Measurements from ENCODE around the gene ATXN1.

ATXN1 gene

GRCh38 chr6:16318953-16319720 lies 442.1 kb downstream of the ATXN1 start:
- H3K27me3 ChIP-seq (ENCODE audit: control insufficient read depth, insufficient read depth, low read length) = no peaks in the 10 kb centered on the region

GRCh38 chr6:16318538-16318937 lies 442.7 kb downstream of the ATXN1 start:
- Histone ChIP-seq H3K4me3 (ENCODE audit: low read length) (no peak overlapping the region), H3K9me3 (ENCODE audit: control insufficient read depth, low read length) (no peaks in the 10 kb centered on the region), H3K4me1 (ENCODE audit: control insufficient read depth, insufficient read depth, low read length) (peaks cover 19% of the 10 kb centered on the region), H3K36me3 (ENCODE audit: control insufficient read depth, insufficient read depth, low read length) (no peaks in the 10 kb centered on the region), H3K27me3 (ENCODE audit: control insufficient read depth, insufficient read depth, low read length) (no peaks in the 10 kb centered on the region), H3K9ac (ENCODE audit: low read length) (no peak overlapping the region)

More at GRCh38 chr6:16318953-16319720, 442.1 kb downstream of the ATXN1 start:
- H3K9ac ChIP-seq (ENCODE audit: low read length) = no peak overlapping the region
- no peaks in the 10 kb centered on the region for H3K36me3 ChIP-seq (ENCODE audit: control insufficient read depth, insufficient read depth, low read length)
- no peaks in the 10 kb centered on the region for H3K9me3 ChIP-seq (ENCODE audit: control insufficient read depth, low read length)
- no peak overlapping the region for H3K4me3 ChIP-seq (ENCODE audit: low read length)
- H3K4me1 ChIP-seq (ENCODE audit: control insufficient read depth, insufficient read depth, low read length) = peaks cover 19% of the 10 kb centered on the region

GRCh38 chr6:16316741-16317251 lies 444.5 kb downstream of the ATXN1 start:
- Histone ChIP-seq H3K9ac (ENCODE audit: low read length) (no peak overlapping the region), H3K36me3 (ENCODE audit: control insufficient read depth, insufficient read depth, low read length) (no peaks in the 10 kb centered on the region), H3K4me1 (ENCODE audit: control insufficient read depth, insufficient read depth, low read length) (peaks cover 19% of the 10 kb centered on the region), H3K27me3 (ENCODE audit: control insufficient read depth, insufficient read depth, low read length) (no peaks in the 10 kb centered on the region), H3K4me3 (ENCODE audit: low read length) (no peak overlapping the region), H3K9me3 (ENCODE audit: control insufficient read depth, low read length) (no peaks in the 10 kb centered on the region)

- Histone ChIP-seq H3K4me3 (ENCODE audit: low read length) (no peak overlapping the region), H3K27me3 (ENCODE audit: control insufficient read depth, insufficient read depth, low read length) (no peaks in the 10 kb centered on the region), H3K36me3 (ENCODE audit: control insufficient read depth, insufficient read depth, low read length) (no peaks in the 10 kb centered on the region)
Measured at GRCh38 chr6:16314296-16314695, 447.0 kb downstream of the ATXN1 start.

GRCh38 chr6:16313732-16314131 lies 447.5 kb downstream of the ATXN1 start:
- H3K36me3 ChIP-seq (ENCODE audit: control insufficient read depth, insufficient read depth, low read length) = no peaks in the 10 kb centered on the region
- H3K9me3 ChIP-seq (ENCODE audit: control insufficient read depth, low read length) = no peaks in the 10 kb centered on the region
- no peak overlapping the region for H3K4me3 ChIP-seq (ENCODE audit: low read length)
- no peaks in the 10 kb centered on the region for H3K27me3 ChIP-seq (ENCODE audit: control insufficient read depth, insufficient read depth, low read length)
- no peak overlapping the region for H3K9ac ChIP-seq (ENCODE audit: low read length)
- H3K4me1 ChIP-seq (ENCODE audit: control insufficient read depth, insufficient read depth, low read length) = peaks cover 7% of the 10 kb centered on the region

More at GRCh38 chr6:16314296-16314695, 447.0 kb downstream of the ATXN1 start:
- Histone ChIP-seq H3K9me3 (ENCODE audit: control insufficient read depth, low read length) (no peaks in the 10 kb centered on the region), H3K9ac (ENCODE audit: low read length) (no peak overlapping the region), H3K4me1 (ENCODE audit: control insufficient read depth, insufficient read depth, low read length) (peaks cover 7% of the 10 kb centered on the region)

GRCh38 chr6:16311763-16312162 lies 449.5 kb downstream of the ATXN1 start:
- Histone ChIP-seq H3K4me3 (ENCODE audit: low read length) (no peak overlapping the region), H3K27me3 (ENCODE audit: control insufficient read depth, insufficient read depth, low read length) (no peaks in the 10 kb centered on the region), H3K4me1 (ENCODE audit: control insufficient read depth, insufficient read depth, low read length) (no peaks in the 10 kb centered on the region), H3K9me3 (ENCODE audit: control insufficient read depth, low read length) (no peaks in the 10 kb centered on the region), H3K9ac (ENCODE audit: low read length) (no peak overlapping the region), H3K36me3 (ENCODE audit: control insufficient read depth, insufficient read depth, low read length) (no peaks in the 10 kb centered on the region)

- Histone ChIP-seq H3K9ac (ENCODE audit: low read length) (no peak overlapping the region), H3K9me3 (ENCODE audit: control insufficient read depth, low read length) (no peaks in the 10 kb centered on the region), H3K4me3 (ENCODE audit: low read length) (no peak overlapping the region), H3K36me3 (ENCODE audit: control insufficient read depth, insufficient read depth, low read length) (no peaks in the 10 kb centered on the region), H3K27me3 (ENCODE audit: control insufficient read depth, insufficient read depth, low read length) (no peaks in the 10 kb centered on the region), H3K4me1 (ENCODE audit: control insufficient read depth, insufficient read depth, low read length) (no peaks in the 10 kb centered on the region)
Measured at GRCh38 chr6:16306334-16306733, 454.9 kb downstream of the ATXN1 start.

GRCh38 chr6:16305788-16306187 lies 455.5 kb downstream of the ATXN1 start:
- Histone ChIP-seq H3K4me3 (ENCODE audit: low read length) (no peak overlapping the region), H3K36me3 (ENCODE audit: control insufficient read depth, insufficient read depth, low read length) (no peaks in the 10 kb centered on the region), H3K9me3 (ENCODE audit: control insufficient read depth, low read length) (no peaks in the 10 kb centered on the region), H3K4me1 (ENCODE audit: control insufficient read depth, insufficient read depth, low read length) (no peaks in the 10 kb centered on the region), H3K9ac (ENCODE audit: low read length) (no peak overlapping the region), H3K27me3 (ENCODE audit: control insufficient read depth, insufficient read depth, low read length) (no peaks in the 10 kb centered on the region)

- H3K9ac ChIP-seq (ENCODE audit: low read length) = no peak overlapping the region
- no peaks in the 10 kb centered on the region for H3K4me1 ChIP-seq (ENCODE audit: control insufficient read depth, insufficient read depth, low read length)
- H3K9me3 ChIP-seq (ENCODE audit: control insufficient read depth, low read length) = no peaks in the 10 kb centered on the region
Measured at GRCh38 chr6:16305246-16305725, 456.0 kb downstream of the ATXN1 start.

GRCh38 chr6:16302721-16303552 lies 458.3 kb downstream of the ATXN1 start:
- no peaks in the 10 kb centered on the region for H3K36me3 ChIP-seq (ENCODE audit: control insufficient read depth, insufficient read depth, low read length)
- no peaks in the 10 kb centered on the region for H3K9me3 ChIP-seq (ENCODE audit: control insufficient read depth, low read length)
- H3K9ac ChIP-seq (ENCODE audit: low read length) = no peak overlapping the region
- no peak overlapping the region for H3K4me3 ChIP-seq (ENCODE audit: low read length)
- H3K4me1 ChIP-seq (ENCODE audit: control insufficient read depth, insufficient read depth, low read length) = no peaks in the 10 kb centered on the region
- H3K27me3 ChIP-seq (ENCODE audit: control insufficient read depth, insufficient read depth, low read length) = no peaks in the 10 kb centered on the region

More at GRCh38 chr6:16305246-16305725, 456.0 kb downstream of the ATXN1 start:
- H3K36me3 ChIP-seq (ENCODE audit: control insufficient read depth, insufficient read depth, low read length) = no peaks in the 10 kb centered on the region
- H3K4me3 ChIP-seq (ENCODE audit: low read length) = no peak overlapping the region
- H3K27me3 ChIP-seq (ENCODE audit: control insufficient read depth, insufficient read depth, low read length) = no peaks in the 10 kb centered on the region

- Histone ChIP-seq H3K9me3 (ENCODE audit: control insufficient read depth, low read length) (no peaks in the 10 kb centered on the region), H3K4me1 (ENCODE audit: control insufficient read depth, insufficient read depth, low read length) (no peaks in the 10 kb centered on the region), H3K36me3 (ENCODE audit: control insufficient read depth, insufficient read depth, low read length) (no peaks in the 10 kb centered on the region), H3K4me3 (ENCODE audit: low read length) (no peak overlapping the region), H3K27me3 (ENCODE audit: control insufficient read depth, insufficient read depth, low read length) (no peaks in the 10 kb centered on the region), H3K9ac (ENCODE audit: low read length) (no peak overlapping the region)
Measured at GRCh38 chr6:16301511-16301910, 459.7 kb downstream of the ATXN1 start.

- H3K27me3 ChIP-seq (ENCODE audit: control insufficient read depth, insufficient read depth, low read length) = no peaks in the 10 kb centered on the region
- no peak overlapping the region for H3K4me3 ChIP-seq (ENCODE audit: low read length)
- H3K9me3 ChIP-seq (ENCODE audit: control insufficient read depth, low read length) = no peaks in the 10 kb centered on the region
- no peaks in the 10 kb centered on the region for H3K4me1 ChIP-seq (ENCODE audit: control insufficient read depth, insufficient read depth, low read length)
- no peaks in the 10 kb centered on the region for H3K36me3 ChIP-seq (ENCODE audit: control insufficient read depth, insufficient read depth, low read length)
- H3K9ac ChIP-seq (ENCODE audit: low read length) = no peak overlapping the region
Measured at GRCh38 chr6:16299861-16300260, 461.4 kb downstream of the ATXN1 start.
